ENCODE results near the gene ELK4. TPM values are rescaled to one million over a fixed set of nuclear protein-coding genes. Genes with fewer than 3 reads are reported as not detected.

Gene ELK4, protein sequence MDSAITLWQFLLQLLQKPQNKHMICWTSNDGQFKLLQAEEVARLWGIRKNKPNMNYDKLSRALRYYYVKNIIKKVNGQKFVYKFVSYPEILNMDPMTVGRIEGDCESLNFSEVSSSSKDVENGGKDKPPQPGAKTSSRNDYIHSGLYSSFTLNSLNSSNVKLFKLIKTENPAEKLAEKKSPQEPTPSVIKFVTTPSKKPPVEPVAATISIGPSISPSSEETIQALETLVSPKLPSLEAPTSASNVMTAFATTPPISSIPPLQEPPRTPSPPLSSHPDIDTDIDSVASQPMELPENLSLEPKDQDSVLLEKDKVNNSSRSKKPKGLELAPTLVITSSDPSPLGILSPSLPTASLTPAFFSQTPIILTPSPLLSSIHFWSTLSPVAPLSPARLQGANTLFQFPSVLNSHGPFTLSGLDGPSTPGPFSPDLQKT
- 16.6 and 26.9 TPM in 2 replicates for total RNA-seq

DNA sequence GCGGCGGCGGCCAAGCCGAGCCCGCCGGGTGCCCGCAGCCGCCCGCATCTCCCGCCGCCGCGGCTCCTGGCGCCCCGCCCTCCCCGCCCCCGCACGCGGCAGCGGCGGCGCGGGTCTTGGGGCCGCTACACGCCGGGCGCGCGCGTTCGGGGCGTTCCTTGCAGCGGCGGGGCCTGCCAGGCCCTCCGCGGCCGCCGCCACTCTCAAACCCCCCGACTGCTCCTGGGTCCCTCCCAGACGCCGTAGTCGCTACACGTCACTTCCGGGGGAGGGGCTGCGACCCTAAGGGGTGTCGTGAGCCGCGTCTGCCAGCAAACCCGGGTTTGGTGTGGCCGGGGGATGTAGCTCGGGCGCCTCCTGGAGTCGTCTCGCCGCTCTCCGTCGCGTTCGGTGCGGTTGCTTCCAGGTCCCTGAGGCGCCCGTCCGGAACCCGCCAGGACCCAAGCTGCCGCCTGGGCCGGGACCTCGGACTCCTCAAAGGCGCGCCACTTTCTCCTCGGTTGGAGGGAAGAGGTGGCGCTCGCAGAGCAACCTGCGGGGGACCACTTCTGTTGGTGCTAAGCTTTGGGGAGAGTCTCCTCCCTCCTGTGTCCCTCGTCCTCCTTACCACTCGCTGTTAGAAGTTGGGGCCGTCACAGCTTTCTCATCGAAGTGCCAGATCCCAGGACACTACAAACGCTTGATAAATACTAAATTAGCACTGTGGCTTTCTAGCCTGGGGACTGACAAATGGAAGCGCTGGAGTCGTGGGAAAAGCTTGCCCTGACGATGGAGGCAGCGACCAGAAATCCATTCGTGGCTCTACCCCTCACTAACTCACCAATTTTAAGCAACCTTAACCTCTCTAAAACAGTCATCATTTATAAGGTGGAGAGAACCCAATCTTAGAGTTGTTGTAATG, at the start of gene ELK4:
Gene ELK4, minus strand, starts transcription at position 244 of the 901 bp plus-strand sequence. CDS start 8,129 bp downstream, outside the sequence.

DNA sequence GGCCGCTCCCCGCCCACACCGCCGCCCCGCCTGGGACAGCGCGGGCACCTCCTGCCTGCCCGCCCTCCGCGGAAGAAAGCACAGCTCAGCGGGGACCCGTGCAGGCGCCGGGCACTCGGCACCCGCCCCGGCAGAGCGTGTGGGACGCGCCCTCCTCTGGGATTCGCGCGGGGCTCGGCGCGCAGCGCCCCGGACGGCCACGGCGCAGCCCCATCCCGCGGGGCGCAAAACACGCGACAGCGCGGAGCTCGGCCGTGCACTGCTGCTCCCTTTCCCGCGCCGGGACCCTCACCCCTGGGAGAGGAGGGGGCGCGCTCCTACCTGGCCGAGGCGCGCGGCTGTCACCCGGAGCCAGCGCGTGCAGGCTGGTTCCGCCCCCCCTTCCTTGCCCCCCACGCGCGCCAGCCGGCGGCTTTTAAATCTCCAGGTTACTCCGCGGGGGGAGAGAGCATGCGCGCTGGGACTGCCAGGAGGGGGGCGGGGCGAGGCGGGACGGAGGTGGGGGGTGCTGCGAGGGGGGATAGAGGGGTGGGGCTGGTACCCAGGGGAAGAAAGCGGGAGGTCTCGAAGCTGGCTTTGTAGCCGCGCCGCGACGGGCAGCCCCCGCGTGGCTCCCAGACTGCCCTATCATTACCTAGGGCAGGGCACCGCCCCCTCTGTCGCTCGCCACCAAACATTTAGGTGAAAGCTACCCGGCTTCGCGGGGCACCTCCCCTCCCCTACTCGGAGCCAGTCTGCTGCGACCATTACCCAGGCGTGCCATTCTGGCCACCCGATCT, 48.5 kb upstream of the ELK4 start, which contains the start of gene SLC45A3:
Gene SLC45A3, minus strand, starts transcription at position 437 of the 779 bp plus-strand sequence. CDS start 15,853 bp downstream, outside the sequence.

Small RNA genes lying within 50 kb of the gene (small RNA-seq; reads per million reads assigned to genes)
- gene RNU2-19P (ENCODE audit: low replicate concordance) (0.10 reads per million), gene RNU6-418P (ENCODE audit: low replicate concordance) (not detected)

Other genes starting within 250 kb of the ELK4 start
- gene LEMD1, start 210.0 kb downstream of the ELK4 start, total RNA-seq, result not detected in 2 replicates
- gene BLACAT1, start 176.0 kb downstream of the ELK4 start, total RNA-seq, result not detected in 2 replicates
- 0.14 and 0.22 TPM in 2 replicates for gene CDK18, start 127.3 kb downstream of the ELK4 start, total RNA-seq
- gene SLC45A3, start 48.5 kb upstream of the ELK4 start, total RNA-seq, result 5.7 and 11.9 TPM in 2 replicates
- 84.7 and 185 TPM in 2 replicates for gene NUCKS1, start 118.2 kb upstream of the ELK4 start, total RNA-seq
- 15.3 and 18.4 TPM in 2 replicates for gene RAB29, start 143.5 kb upstream of the ELK4 start, total RNA-seq
- gene SLC41A1, start 181.2 kb upstream of the ELK4 start, total RNA-seq, result 17.0 and 21.2 TPM in 2 replicates
- gene PM20D1, start 218.1 kb upstream of the ELK4 start, total RNA-seq, result not detected in 2 replicates